GM18507 (cell line): Measurements from ENCODE around the gene TPRX1.
"Not testable (repeated sequence)": the region's sequence is repeated elsewhere in the genome, so short reads cannot be mapped to it uniquely, and the experiment has no call there.

Experiments used
- DNase-seq: peaks from one replicate; pipeline ENCODE4 v3.0.0; 2011; ENCODE audit warnings: low read depth; ENCODE audit not compliant: insufficient read length; ENCODE audit errors: extremely low spot score
- FAIRE-seq: peaks from 2 replicates; lab custom pipeline; 2011; peaks lifted over from hg19 to GRCh38; lab: Jason Lieb, UNC

The TPRX1 gene

GRCh38 chr19:47777245-47778048 is 26.9 kb downstream of the TPRX1 start:
- DNase-seq = not testable (repeated sequence)

GRCh38 chr19:47776568-47776967 is 27.8 kb downstream of the TPRX1 start:
- DNase-seq = no peak

More at GRCh38 chr19:47777245-47778048, 26.9 kb downstream of the TPRX1 start:
- not testable (repeated sequence) for FAIRE-seq

GRCh38 chr19:47771291-47771690 is 33.1 kb downstream of the TPRX1 start:
- not testable (repeated sequence) for FAIRE-seq

More at GRCh38 chr19:47776568-47776967, 27.8 kb downstream of the TPRX1 start:
- FAIRE-seq = no peak

GRCh38 chr19:47769534-47769933 is 34.8 kb downstream of the TPRX1 start:
- no peak for FAIRE-seq

More at GRCh38 chr19:47771291-47771690, 33.1 kb downstream of the TPRX1 start:
- DNase-seq = not testable (repeated sequence)

GRCh38 chr19:47768604-47769003 is 35.7 kb downstream of the TPRX1 start:
- FAIRE-seq (no peak), DNase-seq (no peak)

More at GRCh38 chr19:47769534-47769933, 34.8 kb downstream of the TPRX1 start:
- DNase-seq = no peak

GRCh38 chr19:47767349-47767748 is 37.0 kb downstream of the TPRX1 start:
- DNase-seq (no peak), FAIRE-seq (no peak)

- FAIRE-seq (no peak), DNase-seq (no peak)
Measured at GRCh38 chr19:47766670-47767069, 37.7 kb downstream of the TPRX1 start.

GRCh38 chr19:47766359-47766620 is 38.1 kb downstream of the TPRX1 start:
- FAIRE-seq (no peak), DNase-seq (no peak)

GRCh38 chr19:47765523-47766358 is 38.6 kb downstream of the TPRX1 start:
- peak; percentile 46 for FAIRE-seq
- no peak for DNase-seq

GRCh38 chr19:47764705-47765104 is 39.6 kb downstream of the TPRX1 start:
- not testable (repeated sequence) for DNase-seq, FAIRE-seq

GRCh38 chr19:47762615-47763308 is 41.6 kb downstream of the TPRX1 start:
- no peak for DNase-seq
- no peak for FAIRE-seq

GRCh38 chr19:47762151-47762550 is 42.2 kb downstream of the TPRX1 start:
- FAIRE-seq (no peak), DNase-seq (no peak)

GRCh38 chr19:47761566-47761965 is 42.8 kb downstream of the TPRX1 start:
- no peak for FAIRE-seq

GRCh38 chr19:47760632-47760999 is 43.7 kb downstream of the TPRX1 start:
- no peak for FAIRE-seq
- no peak for DNase-seq

More at GRCh38 chr19:47761566-47761965, 42.8 kb downstream of the TPRX1 start:
- DNase-seq = no peak

GRCh38 chr19:47758443-47758804 is 45.9 kb downstream of the TPRX1 start:
- DNase-seq (no peak), FAIRE-seq (no peak)

- FAIRE-seq (no peak), DNase-seq (no peak)
Measured at GRCh38 chr19:47757617-47758442, 46.5 kb downstream of the TPRX1 start.

- FAIRE-seq = no peak
Measured at GRCh38 chr19:47756953-47757608, 47.3 kb downstream of the TPRX1 start.

GRCh38 chr19:47756627-47756929 is 47.8 kb downstream of the TPRX1 start:
- DNase-seq (no peak), FAIRE-seq (no peak)

More at GRCh38 chr19:47756953-47757608, 47.3 kb downstream of the TPRX1 start:
- DNase-seq = no peak
